Left forelimb (tissue), 1 donor: ENCODE results near the gene PLA2G12A.
A peak's percentile ranks its signal among the peaks of the same experiment; 100 is the strongest.

Source experiments
- DNase-seq: peaks from one replicate; pipeline ENCODE4 v3.0.0-alpha.2; 2018; ENCODE audit warnings: low spot score

Gene PLA2G12A

DNA sequence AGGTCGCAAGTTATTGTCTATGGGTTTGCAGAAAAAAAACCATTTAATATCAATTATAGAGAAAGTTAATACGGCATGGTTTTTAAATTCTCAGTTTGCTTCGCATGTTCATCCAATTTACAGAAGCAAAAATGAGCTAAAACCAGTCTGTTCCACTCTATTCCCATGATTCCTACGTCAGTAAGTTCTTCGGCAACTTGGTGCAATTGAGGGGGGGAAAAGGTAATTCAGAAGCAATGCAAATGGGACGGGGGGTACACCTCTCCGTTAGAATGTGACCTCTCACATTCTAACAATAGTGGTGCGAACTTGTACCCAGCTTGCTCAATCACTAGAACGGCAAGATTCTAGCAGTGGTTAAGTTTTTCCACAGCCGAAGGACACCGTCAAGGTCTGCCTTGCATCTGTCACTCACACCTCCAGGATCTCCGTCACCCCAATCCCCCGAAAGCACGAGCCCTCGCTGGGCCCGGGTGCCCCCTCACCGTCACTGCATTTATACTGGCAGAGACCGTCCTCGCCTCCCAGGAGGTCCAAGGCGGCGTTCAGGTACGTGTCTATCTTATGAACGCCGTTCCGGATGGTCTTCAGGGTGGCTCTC is 653 bp downstream of the PLA2G12A start:
- no peak for DNase-seq

DNA sequence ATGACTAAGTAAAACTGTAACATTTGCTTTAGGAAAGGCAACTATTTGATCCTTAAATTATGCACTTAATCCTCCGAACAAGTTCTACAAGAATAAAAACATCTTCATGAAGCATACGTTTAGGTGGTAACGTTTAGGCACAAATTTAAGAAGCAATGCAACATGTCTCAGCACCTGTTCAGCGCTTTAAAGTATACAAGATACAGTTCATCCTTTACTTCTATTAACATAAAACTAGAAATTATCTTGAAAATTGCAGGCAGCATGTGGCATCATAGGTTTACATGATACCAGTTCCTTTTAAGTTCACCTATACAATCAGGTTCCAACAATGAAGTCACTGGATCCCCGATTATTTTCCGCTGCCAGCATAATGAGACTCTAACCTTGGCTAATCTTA is 1.5 kb downstream of the PLA2G12A start:
- no peak for DNase-seq

DNA sequence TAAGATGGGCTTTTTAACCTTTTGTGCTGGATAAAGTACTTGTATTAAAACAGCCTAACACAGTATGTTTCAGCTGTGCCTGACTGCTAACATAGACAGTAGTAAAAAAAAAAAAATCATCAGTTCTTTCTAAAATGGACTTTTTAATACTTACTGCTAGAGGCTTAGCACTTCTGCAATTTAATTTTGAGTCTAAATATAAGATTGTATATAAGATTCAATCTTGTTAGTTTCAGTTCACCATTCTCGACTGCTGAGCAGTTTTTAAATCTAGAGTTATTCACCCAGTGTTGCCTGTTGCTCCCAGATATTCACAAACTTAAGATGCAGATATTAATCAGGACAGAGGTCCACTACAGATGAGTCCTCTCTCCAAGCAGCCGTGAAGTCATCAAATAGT is 6.8 kb downstream of the PLA2G12A start:
- no peak for DNase-seq

DNA sequence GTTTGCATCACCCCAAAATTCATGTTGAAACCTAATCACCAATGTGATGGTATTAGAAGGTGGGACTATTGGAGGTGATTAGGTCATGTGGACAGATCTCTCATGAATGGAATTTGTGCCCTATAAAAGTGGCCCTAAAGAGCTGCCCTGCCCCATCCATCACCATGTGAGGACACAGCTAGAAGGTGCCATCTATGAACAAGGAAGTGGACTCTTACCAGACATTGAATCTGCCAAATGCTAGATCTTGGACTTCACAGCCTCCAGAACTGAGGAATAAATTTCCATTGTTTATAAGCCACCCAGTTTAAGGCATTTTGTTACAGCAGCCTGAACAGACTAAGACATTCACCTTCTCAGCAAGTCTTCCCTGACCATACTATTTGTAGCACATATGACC is 7.5 kb downstream of the PLA2G12A start:
- DNase-seq, result no peak

- DNase-seq, result no peak
Measured at GRCh38 chr4:109721033-109721432, 8.8 kb downstream of the PLA2G12A start.

DNA sequence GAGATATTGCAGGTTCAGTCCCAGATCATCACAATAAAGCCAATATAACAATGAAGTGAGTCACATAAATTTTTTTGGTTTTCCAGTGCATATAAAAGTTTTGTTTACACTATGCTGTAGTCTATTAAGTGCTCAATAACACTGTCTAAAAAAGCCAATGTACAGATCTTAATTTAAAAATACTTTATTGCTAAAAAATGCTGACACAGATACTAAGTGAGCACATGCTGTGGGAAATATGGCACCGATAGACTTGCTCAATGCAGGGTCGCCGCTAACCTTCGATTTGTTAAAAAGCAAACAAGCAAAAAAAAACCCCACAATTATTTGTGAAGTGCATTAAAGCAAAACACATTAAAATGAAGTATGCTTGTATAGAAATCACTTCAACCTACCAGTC is 10.3 kb downstream of the PLA2G12A start:
- no peak for DNase-seq

DNA sequence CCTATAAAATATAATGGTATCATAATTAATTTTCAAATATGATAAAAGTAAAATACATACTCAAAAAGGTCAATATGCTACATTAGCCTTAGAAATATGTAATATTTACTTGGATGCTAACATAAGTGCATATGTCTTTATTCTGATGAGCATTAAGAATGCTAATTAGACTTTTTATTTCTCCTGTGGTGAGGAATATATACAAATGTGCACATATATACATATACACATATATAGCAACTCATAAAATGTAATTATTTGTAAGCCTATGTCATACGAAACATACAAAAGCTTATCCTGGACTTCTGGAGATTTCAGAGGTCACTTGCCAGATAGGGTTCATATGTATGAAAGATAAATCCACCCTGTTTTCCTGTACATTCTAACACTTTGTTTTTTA is 11.1 kb downstream of the PLA2G12A start:
- DNase-seq, result no peak

- no peak for DNase-seq
Measured at GRCh38 chr4:109713500-109713899, 16.4 kb downstream of the PLA2G12A start.

GRCh38 chr4:109708990-109709389 is 20.9 kb downstream of the PLA2G12A start:
- no peak for DNase-seq

DNA sequence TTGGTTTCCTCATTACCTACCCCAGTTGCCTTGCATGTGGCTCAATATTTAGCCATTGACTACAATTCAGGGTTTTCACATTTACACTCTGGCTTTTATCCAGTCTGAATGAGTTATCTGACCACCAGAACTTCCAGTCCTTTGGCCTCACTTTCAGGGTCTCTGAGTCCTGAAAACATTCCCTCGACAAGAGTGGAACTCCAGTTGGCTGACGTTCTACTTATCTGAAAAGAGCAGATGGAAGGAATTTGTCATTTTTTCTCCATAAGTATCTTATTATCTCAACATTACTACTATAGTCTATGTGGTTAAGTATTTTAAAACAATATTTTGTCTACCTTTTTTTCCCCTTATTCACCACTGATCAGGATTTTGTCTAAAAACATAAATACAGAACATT is 21.4 kb downstream of the PLA2G12A start:
- no peak for DNase-seq

DNA sequence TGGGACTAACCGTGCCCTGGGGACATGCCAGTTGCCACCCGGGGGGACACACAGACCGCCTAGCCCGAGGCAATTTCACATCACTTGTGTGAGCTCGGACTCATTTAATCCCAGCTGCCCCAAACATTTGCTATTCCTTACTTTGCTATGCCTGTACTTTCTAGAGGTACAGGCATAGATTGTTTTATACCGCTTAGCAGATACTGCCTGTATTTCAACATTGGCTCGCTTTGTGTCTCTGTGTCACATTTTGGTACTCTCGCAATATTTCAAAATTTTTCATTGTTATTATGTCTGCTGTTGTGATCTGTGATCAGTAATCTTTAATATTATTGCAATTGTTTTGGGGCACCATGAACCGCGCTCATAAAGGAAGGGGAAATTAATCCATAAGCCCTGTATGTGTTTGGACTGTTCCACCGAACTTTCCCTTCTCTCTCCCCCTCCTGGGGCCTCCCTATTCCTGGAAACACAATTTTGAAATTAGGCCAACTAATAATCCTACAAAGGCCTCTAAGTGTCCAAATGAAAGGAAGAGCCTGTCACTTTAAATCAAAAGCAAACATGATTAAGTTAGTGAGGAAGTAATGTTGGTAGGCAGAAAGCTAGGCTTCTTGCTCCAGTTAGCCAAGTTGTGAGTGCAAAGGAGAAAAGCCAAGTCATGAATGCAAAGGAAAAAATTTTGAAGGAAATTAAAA is 26.1 kb downstream of the PLA2G12A start:
- DNase-seq, result no peak

GRCh38 chr4:109702950-109703663 is 26.8 kb downstream of the PLA2G12A start, which contains the start of gene CASP6:
CASP6 (minus strand) TSS chr4:109703445; CDS start chr4:109703395, 50 bp downstream.
- peak; percentile 86 for DNase-seq

DNA sequence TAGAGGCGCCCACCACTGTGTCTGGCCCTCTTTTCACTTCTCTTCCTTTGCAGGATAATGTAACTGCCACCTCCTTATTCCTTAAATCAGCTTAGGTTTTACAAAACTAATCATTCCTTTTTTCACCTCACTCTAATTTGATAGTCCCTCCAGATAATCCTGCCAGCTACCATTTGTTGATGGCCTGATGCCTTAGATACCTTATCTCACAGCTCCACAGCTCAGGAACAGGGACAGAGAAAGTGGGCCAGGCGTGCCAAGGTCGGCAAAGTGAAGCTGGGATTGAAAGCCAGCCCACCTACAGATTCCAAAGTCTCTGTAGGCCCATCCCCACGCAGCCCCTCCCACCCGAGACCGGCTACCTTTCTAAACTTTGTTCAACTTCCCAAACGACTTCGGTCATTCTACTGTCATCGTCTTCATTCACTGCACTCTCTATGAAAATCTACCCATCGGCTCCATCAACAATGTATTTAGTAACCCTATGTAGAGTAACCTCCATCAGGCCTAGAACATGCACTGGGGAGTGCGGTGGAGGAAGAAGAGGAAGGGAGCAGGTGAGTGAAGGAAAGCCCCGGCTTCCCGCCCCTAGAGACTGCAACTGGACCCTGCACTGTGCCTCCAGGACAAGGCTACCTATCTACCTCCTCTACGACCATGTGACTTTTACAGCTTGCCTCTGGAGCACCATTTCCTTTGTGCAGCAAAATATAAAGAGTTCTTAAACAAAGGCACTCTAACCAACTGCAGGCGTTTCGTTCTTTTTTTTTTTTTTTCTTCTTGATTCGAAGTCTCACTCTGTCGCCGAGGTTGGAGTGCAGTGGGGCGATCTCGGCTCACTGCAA is 28.1 kb downstream of the PLA2G12A start:
- no peak for DNase-seq

- no peak for DNase-seq
Measured at GRCh38 chr4:109699553-109700225, 30.2 kb downstream of the PLA2G12A start.

GRCh38 chr4:109698656-109699055 is 31.2 kb downstream of the PLA2G12A start:
- DNase-seq, result no peak

DNA sequence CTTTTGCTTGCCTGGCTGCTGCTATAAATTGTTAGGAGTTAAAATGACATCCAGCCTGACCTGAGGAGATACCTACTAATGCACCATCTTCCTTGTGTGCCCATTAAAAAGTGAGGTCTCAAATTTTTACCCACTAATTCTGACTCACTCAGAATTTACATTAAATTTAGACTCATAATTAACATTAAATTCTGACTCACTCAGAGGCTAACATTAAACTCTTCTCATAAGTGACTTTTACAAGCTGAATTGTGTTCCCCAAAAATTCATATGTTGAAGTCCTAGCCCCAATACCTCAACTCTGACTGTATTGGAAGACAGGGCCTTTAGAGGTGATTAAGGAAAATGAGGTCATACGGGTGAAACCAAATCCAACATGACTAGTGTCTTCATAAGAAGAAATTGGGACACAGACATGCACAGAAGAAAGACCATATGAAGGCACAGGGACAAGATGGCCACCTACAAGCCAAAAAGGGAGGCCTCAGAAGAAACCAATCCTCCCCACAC is 38.4 kb downstream of the PLA2G12A start:
- DNase-seq, result no peak

GRCh38 chr4:109690690-109691410 is 39.0 kb downstream of the PLA2G12A start:
- DNase-seq, result no peak

GRCh38 chr4:109684727-109685126 is 45.1 kb downstream of the PLA2G12A start:
- DNase-seq, result no peak

DNA sequence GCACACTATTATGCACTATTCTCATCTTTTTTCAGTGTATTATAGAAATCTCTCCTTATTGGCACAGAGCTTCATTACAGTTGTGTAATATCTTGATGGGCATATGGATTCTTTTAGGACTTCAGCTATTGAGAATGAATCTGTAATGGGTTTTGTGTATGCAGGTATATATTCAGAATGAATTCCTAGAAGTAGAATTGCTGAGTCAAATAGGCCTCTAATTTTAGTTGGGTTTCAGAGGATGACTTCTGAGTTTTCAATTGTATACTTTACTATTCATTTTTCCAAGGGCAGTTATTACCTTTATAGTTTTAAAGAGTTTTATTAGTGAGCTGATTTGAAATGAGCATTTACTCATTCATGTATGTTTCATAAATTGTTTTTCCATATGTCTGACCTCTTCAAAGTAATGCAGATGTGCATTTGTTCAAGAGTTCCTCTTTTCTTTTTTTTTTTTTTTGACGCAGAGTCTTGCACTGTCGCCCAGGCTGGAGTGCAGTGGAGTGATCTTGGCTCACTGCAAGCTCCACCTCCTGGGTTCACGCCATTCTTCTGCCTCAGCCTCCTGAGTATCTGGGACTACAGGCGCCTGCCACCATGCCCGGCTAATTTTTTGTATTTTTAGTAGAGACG is 46.1 kb downstream of the PLA2G12A start:
- no peak for DNase-seq

GRCh38 chr4:109682875-109683274 is 47.0 kb downstream of the PLA2G12A start:
- DNase-seq, result no peak
